Transverse colon (tissue), 4 donors: ENCODE data around the gene CDH13.

Experiments used
- POLR2AphosphoS5 ChIP-seq, 3 donors: sonication (generic); formaldehyde crosslinking; IDR thresholded peaks; one replicate each; pipeline ENCODE4 v1.6.1; 2016; ENCODE audit warnings: antibody characterized with exemption in 3 of 3
- TF ChIP-seq, protein P1 (sequence below), 5 experiments: fragments of 200-600 bp in 3 of 5; fragments of 450-650 bp in 2 of 5; sonication (generic) in 3 of 5; IDR thresholded peaks; 1 replicate in 2 of 5; 2 replicates in 3 of 5; pipeline ENCODE4 v1.5.1; 2016 to 2017; ENCODE audit warnings: antibody characterized with exemption in 5 of 5, inconsistent platforms in 3 of 5, mild to moderate bottlenecking in 2 of 5, moderate library complexity in 1 of 5

DNA sequence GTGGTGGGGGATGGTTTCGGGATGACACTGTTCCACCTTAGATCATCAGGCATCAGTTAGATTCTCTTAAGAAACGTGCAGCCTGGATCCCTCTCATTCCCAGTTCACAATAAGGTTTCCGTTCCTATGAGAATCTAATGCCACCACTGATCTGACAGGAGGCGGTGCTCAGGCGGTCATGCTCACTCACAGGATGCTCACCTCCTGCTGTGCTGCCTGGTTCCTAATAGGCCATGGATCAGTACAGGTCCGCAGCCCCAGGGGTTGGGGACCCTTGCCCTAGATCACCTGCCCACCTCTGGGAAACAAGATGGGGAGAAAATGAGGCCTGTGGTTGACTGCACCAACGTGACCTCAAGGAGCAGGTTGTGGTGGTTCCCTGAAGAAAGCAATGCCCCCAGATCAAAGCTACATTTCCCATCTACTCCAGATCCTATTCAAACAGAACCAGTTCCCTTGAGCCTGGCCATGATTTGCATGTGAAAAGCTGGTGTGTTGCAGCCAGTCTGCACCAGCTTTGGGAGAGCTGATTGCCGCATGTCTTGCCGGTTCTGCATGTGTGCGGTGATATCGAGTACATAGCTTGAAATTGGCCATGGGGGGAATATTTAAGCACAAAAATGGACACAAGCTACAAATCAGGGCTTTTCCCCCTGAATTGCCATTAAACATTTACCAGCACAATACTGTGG is 997.8 kb downstream of the CDH13 start:
- TF ChIP-seq POLR2AphosphoS5 (IDR thresholded peaks at IDR 0.05): no peak
- TF ChIP-seq, protein P1, sequence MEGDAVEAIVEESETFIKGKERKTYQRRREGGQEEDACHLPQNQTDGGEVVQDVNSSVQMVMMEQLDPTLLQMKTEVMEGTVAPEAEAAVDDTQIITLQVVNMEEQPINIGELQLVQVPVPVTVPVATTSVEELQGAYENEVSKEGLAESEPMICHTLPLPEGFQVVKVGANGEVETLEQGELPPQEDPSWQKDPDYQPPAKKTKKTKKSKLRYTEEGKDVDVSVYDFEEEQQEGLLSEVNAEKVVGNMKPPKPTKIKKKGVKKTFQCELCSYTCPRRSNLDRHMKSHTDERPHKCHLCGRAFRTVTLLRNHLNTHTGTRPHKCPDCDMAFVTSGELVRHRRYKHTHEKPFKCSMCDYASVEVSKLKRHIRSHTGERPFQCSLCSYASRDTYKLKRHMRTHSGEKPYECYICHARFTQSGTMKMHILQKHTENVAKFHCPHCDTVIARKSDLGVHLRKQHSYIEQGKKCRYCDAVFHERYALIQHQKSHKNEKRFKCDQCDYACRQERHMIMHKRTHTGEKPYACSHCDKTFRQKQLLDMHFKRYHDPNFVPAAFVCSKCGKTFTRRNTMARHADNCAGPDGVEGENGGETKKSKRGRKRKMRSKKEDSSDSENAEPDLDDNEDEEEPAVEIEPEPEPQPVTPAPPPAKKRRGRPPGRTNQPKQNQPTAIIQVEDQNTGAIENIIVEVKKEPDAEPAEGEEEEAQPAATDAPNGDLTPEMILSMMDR (IDR thresholded peaks at IDR 0.05): no peak
